Bronchial epithelial cell (primary cell): ENCODE measurements around the gene ZNF428. TPM values are rescaled to one million over a fixed set of nuclear protein-coding genes. Genes with fewer than 3 reads are reported as not detected.
A peak's percentile ranks its signal among the peaks of the same experiment; 100 is the strongest.

Source experiments
- DNase-seq: peaks from one replicate; pipeline ENCODE4 v3.0.0-alpha.2; 2010; ENCODE audit warnings: low read depth
- FAIRE-seq: peaks from 2 replicates; lab custom pipeline; 2011; peaks lifted over from hg19 to GRCh38; lab: Jason Lieb, UNC
- H3K27me3 ChIP-seq: 2 replicates; pipeline ENCODE4 v1.5.1; 2011; ENCODE audit warnings: low read length; ENCODE audit not compliant: control insufficient read depth, insufficient read depth
- H3K36me3 ChIP-seq: 2 replicates; pipeline ENCODE4 v1.5.1; 2011; ENCODE audit warnings: low read length; ENCODE audit not compliant: control insufficient read depth, insufficient read depth
- H3K4me3 ChIP-seq: 2 replicates; pipeline ENCODE4 v1.5.1; 2011; ENCODE audit warnings: mild to moderate bottlenecking, low read depth, low read length, control low read depth
- total RNA-seq: library from RNA; depleted of rRNA; stranded (reverse); fragments of >200 nt; gene quantifications from 2 replicates; pipeline ENCODE4 v1.2.1, GENCODE V29; 2014
- TF ChIP-seq, protein P1 (sequence below): IDR thresholded peaks from 2 replicates; pipeline ENCODE4 v1.5.1; 2011; ENCODE audit warnings: mild to moderate bottlenecking, moderate library complexity, low read length, control low read depth, inconsistent platforms; ENCODE audit not compliant: insufficient read depth, severe bottlenecking

The ZNF428 gene
- total RNA-seq, 1 donor from 2014 or later, result 14.5 TPM

GRCh38 chr19:43586346-43586745 is 33.1 kb downstream of the ZNF428 start:
- Histone ChIP-seq H3K36me3 (peaks cover 3% of the 10 kb centered on the region), H3K27me3 (no peaks in the 10 kb centered on the region), H3K4me3 (no peak overlapping the region)
- FAIRE-seq (peak; percentile 64), DNase-seq (no peak)
- TF ChIP-seq, protein P1, sequence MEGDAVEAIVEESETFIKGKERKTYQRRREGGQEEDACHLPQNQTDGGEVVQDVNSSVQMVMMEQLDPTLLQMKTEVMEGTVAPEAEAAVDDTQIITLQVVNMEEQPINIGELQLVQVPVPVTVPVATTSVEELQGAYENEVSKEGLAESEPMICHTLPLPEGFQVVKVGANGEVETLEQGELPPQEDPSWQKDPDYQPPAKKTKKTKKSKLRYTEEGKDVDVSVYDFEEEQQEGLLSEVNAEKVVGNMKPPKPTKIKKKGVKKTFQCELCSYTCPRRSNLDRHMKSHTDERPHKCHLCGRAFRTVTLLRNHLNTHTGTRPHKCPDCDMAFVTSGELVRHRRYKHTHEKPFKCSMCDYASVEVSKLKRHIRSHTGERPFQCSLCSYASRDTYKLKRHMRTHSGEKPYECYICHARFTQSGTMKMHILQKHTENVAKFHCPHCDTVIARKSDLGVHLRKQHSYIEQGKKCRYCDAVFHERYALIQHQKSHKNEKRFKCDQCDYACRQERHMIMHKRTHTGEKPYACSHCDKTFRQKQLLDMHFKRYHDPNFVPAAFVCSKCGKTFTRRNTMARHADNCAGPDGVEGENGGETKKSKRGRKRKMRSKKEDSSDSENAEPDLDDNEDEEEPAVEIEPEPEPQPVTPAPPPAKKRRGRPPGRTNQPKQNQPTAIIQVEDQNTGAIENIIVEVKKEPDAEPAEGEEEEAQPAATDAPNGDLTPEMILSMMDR, result no peak

GRCh38 chr19:43584484-43584883 is 34.9 kb downstream of the ZNF428 start:
- TF ChIP-seq, protein P1, result no peak
- FAIRE-seq (no peak), DNase-seq (no peak)
- Histone ChIP-seq H3K36me3 (no peaks in the 10 kb centered on the region), H3K4me3 (no peak overlapping the region), H3K27me3 (no peaks in the 10 kb centered on the region)

GRCh38 chr19:43582495-43582894 is 36.9 kb downstream of the ZNF428 start:
- no peak for FAIRE-seq
- no peak overlapping the region for H3K4me3 ChIP-seq

GRCh38 chr19:43581467-43581866 is 38.0 kb downstream of the ZNF428 start:
- TF ChIP-seq, protein P1, result no peak
- H3K4me3 ChIP-seq, result no peak overlapping the region
- FAIRE-seq (no peak), DNase-seq (no peak)
- H3K36me3 ChIP-seq, result no peaks in the 10 kb centered on the region
- H3K27me3 ChIP-seq, result no peaks in the 10 kb centered on the region

More at GRCh38 chr19:43582495-43582894, 36.9 kb downstream of the ZNF428 start:
- Histone ChIP-seq H3K27me3 (no peaks in the 10 kb centered on the region), H3K36me3 (no peaks in the 10 kb centered on the region)
- TF ChIP-seq, protein P1, result no peak
- no peak for DNase-seq

DNA sequence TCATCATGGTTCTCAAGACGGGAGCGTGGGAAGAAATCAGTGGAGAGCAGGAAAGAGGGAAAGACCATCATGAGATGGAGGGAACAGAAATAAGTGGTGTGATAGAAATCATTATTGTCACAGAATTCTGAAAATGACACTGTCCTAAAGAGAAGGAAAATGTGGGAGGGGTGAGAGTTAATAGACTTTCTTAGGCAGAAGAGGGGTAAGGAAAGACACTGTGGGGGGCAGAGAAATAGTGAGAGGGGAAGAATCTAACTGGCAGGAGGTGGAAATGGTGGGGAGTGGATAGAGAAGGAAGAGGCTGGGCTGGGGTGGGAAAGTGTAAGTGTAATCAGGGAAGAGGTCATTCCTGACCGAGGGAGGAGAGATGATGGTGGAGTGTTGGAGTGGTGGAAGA is 40.6 kb downstream of the ZNF428 start:
- Histone ChIP-seq H3K27me3 (no peaks in the 10 kb centered on the region), H3K36me3 (peaks cover 1% of the 10 kb centered on the region), H3K4me3 (no peak overlapping the region)
- no peak for FAIRE-seq
- DNase-seq, result no peak
- TF ChIP-seq, protein P1, result no peak

- peak; percentile 18 for DNase-seq
- peak overlapping the region; percentile 24 for H3K4me3 ChIP-seq
- H3K36me3 ChIP-seq, result peaks cover 1% of the 10 kb centered on the region
- FAIRE-seq, result no peak
- H3K27me3 ChIP-seq, result no peaks in the 10 kb centered on the region
- TF ChIP-seq, protein P1, result no peak
These were observed 43.2 kb downstream of the ZNF428 start for GRCh38 chr19:43575955-43576878.
